Caco-2 (cell line): Measurements from ENCODE around the gene OR51B6. TPM values are rescaled to one million over a fixed set of nuclear protein-coding genes. Genes with fewer than 3 reads are reported as not detected.

Experiments used
- BruUV-seq: library from RNA; stranded (reverse); fragments of 400-500 nt; replicated peaks from 2 replicates; lab custom pipeline; 2021; lab: Mats Ljungman, UMichigan
- CTCF ChIA-PET: fragments of 300-600 bp; sonication (Branson Sonifier 250); formaldehyde crosslinking; loops from one replicate; lab custom pipeline; 2022; ENCODE audit warnings: antibody characterized with exemption; lab: Charles Lee
- POLR2A ChIA-PET: fragments of 300-600 bp; sonication (Branson Sonifier 250); formaldehyde crosslinking; loops from one replicate; lab custom pipeline; 2022; ENCODE audit warnings: antibody characterized with exemption; lab: Charles Lee
- DNase-seq, 2 experiments: peaks; one replicate each; pipeline versions ENCODE4 v3.0.0 to v3.0.0-alpha.2; 2020 to 2022
- H3K27me3 ChIP-seq: replicated peaks from 2 replicates; pipeline ENCODE4 v1.6.0; 2011; ENCODE audit warnings: low read length; ENCODE audit not compliant: control insufficient read depth, insufficient read depth
- H3K36me3 ChIP-seq: 2 replicates; pipeline ENCODE4 v1.5.1; 2011; ENCODE audit warnings: low read length; ENCODE audit not compliant: control insufficient read depth, insufficient read depth
- H3K4me1 ChIP-seq: fragments of 250-450 bp; sonication (Bioruptor Pico); 2 replicates; pipeline ENCODE4 v1.5.1; 2020; ENCODE audit warnings: mild to moderate bottlenecking
- H3K4me3 ChIP-seq: 2 replicates; pipeline ENCODE4 v1.5.1; 2011; ENCODE audit warnings: low read depth, mild to moderate bottlenecking, control low read depth, low read length
- H3K9me3 ChIP-seq: fragments of 250-450 bp; sonication (Bioruptor Pico); 2 replicates; pipeline ENCODE4 v1.5.1; 2020; ENCODE audit warnings: mild to moderate bottlenecking, moderate library complexity
- H3K27ac Mint-ChIP-seq: one replicate; pipeline ENCODE4 v1.8.0; 2022; ENCODE audit warnings: mixed read lengths; ENCODE audit not compliant: unreplicated experiment
- H3K27me3 Mint-ChIP-seq: one replicate; pipeline ENCODE4 v1.8.0; 2022; ENCODE audit warnings: mixed read lengths; ENCODE audit not compliant: insufficient read depth, unreplicated experiment
- H3K36me3 Mint-ChIP-seq: one replicate; pipeline ENCODE4 v1.8.0; 2022; ENCODE audit warnings: mild to moderate bottlenecking, mixed read lengths; ENCODE audit not compliant: insufficient read depth, unreplicated experiment
- H3K4me1 Mint-ChIP-seq: one replicate; pipeline ENCODE4 v1.8.0; 2022; ENCODE audit warnings: low read depth, mixed read lengths; ENCODE audit not compliant: unreplicated experiment
- H3K4me3 Mint-ChIP-seq: one replicate; pipeline ENCODE4 v1.8.0; 2022; ENCODE audit warnings: mild to moderate bottlenecking, moderate library complexity, mixed read lengths; ENCODE audit not compliant: unreplicated experiment
- H3K9me3 Mint-ChIP-seq: one replicate; pipeline ENCODE4 v1.8.0; 2022; ENCODE audit warnings: mixed read lengths; ENCODE audit not compliant: unreplicated experiment
- intact Hi-C: fragments of 100-400 bp; cut with micrococcal nuclease; formaldehyde crosslinking; loops from one replicate; pipeline ENCODE4 v1.10.0; 2022; ENCODE audit not compliant: unreplicated experiment
- total RNA-seq: library from RNA; stranded (reverse); gene quantifications from 2 replicates; pipeline ENCODE4 v1.2.3, GENCODE V29; 2022
- TF ChIP-seq, protein P1 (sequence below), 2 experiments: fragments of 200-600 bp in 1 of 2; IDR thresholded peaks; 1 replicate in 1 of 2; 2 replicates in 1 of 2; pipeline versions ENCODE4 v1.5.1 to v1.8.0; 2011 to 2022; ENCODE audit warnings: antibody characterized with exemption in 1 of 2, control low read depth in 1 of 2, inconsistent platforms in 1 of 2, low read depth in 1 of 2, low read length in 1 of 2, mild to moderate bottlenecking in 1 of 2, moderate library complexity in 1 of 2; ENCODE audit not compliant: insufficient read depth in 1 of 2, severe bottlenecking in 1 of 2, unreplicated experiment in 1 of 2

OR51B6 gene
- total RNA-seq, 1 experiment from 2014 or later: not detected

DNA sequence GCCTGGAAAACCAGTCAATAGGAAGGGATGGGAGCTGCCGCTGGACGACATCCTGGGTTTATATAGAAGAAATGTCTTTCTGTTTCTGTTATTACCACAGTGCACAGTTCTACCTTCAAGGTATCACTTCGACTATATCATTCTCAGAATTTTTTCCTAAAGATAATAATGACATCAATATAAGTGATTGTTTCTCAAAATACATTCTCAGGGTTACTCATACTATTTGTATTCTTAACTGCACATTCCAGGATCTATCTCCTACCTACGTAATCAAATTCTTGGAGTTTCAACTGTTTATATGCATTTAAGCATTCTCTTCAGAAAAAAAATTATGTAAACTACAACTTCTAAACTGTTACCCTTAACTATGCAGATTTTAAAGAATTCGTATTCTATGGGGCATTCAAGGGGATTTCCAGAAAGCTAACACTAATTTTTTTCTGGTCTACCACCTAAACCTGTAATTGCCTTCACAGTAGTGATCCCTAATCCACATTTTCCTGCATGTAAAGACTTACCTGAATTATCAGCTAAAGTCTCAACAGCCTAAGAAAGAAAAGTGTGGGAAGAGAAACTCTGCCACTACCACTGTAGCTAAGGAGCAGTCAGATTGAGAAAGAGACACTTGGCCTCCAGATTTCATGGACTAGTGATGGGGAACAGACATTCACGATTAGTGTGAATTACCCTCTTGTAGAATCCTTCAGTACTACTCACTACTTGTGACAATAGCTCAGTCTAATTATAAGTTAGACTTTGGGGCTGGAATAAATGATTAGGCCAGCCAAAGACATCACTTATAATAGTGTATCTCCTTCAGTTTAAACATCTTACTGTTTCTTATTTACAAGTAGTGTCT, 7.6 kb upstream of the OR51B6 start, which contains the start of gene OR51B5:
TSS of gene OR51B5 (minus strand) at position 51 of the 862 bp plus-strand sequence. CDS start at position 51, 0 bp downstream.
- Mint-ChIP-seq H3K9me3 (no peaks in the 10 kb centered on the region), H3K27ac (no peak within 1 kb of the TSS), H3K4me3 (no peak within 1 kb of the TSS), H3K4me1 (no peaks in the 10 kb centered on the region), H3K36me3 (no peaks in the 10 kb centered on the region), H3K27me3 (peaks cover 3% of the 10 kb centered on the region)
- H3K4me1 ChIP-seq: no peaks in the 10 kb centered on the region
- ChIA-PET POLR2A (no interaction called here), CTCF (no interaction called here)
- no TSS peak for BruUV-seq
- intact Hi-C loops: no loop called here
- H3K36me3 ChIP-seq: no peaks in the 10 kb centered on the region
- no peak within 1 kb of the TSS for H3K4me3 ChIP-seq
- no peak for DNase-seq
- no peaks in the 10 kb centered on the region for H3K9me3 ChIP-seq
- H3K27me3 ChIP-seq: no peaks in the 10 kb centered on the region
- TF ChIP-seq, protein P1, sequence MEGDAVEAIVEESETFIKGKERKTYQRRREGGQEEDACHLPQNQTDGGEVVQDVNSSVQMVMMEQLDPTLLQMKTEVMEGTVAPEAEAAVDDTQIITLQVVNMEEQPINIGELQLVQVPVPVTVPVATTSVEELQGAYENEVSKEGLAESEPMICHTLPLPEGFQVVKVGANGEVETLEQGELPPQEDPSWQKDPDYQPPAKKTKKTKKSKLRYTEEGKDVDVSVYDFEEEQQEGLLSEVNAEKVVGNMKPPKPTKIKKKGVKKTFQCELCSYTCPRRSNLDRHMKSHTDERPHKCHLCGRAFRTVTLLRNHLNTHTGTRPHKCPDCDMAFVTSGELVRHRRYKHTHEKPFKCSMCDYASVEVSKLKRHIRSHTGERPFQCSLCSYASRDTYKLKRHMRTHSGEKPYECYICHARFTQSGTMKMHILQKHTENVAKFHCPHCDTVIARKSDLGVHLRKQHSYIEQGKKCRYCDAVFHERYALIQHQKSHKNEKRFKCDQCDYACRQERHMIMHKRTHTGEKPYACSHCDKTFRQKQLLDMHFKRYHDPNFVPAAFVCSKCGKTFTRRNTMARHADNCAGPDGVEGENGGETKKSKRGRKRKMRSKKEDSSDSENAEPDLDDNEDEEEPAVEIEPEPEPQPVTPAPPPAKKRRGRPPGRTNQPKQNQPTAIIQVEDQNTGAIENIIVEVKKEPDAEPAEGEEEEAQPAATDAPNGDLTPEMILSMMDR (IDR thresholded peaks at IDR 0.05; ENCODE audit: insufficient read depth in 1 of 2, low read depth in 1 of 2, low read length in 1 of 2, severe bottlenecking in 1 of 2, unreplicated experiment in 1 of 2): no peak

DNA sequence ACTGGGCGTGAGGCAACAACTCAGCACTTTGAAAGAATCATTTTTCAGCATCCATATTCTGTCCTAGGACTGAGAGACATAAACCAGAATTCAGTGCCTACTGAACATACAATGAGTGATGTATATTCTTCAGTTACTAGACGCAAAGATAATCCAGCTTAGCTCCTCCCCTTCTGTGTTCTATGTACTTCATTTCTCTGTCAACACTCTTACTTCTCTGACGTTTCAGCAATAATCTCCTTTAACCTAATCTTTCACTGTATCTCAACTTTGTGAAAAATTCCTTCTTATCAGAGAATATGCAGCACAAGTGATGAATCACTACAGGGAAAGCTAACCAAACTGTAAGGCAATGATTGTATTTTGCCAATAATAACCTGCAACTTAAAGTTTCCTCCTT, 5.5 kb upstream of the OR51B6 start:
- H3K4me3 Mint-ChIP-seq: no peak overlapping the region
- no peaks in the 10 kb centered on the region for H3K36me3 Mint-ChIP-seq
- no peaks in the 10 kb centered on the region for H3K27me3 ChIP-seq
- ChIA-PET CTCF (no interaction called here), POLR2A (no interaction called here)
- no peaks in the 10 kb centered on the region for H3K36me3 ChIP-seq
- BruUV-seq: no TSS peak
- no peak overlapping the region for H3K4me3 ChIP-seq
- H3K4me1 ChIP-seq: no peaks in the 10 kb centered on the region
- peaks cover 3% of the 10 kb centered on the region for H3K27me3 Mint-ChIP-seq
- H3K9me3 ChIP-seq: no peaks in the 10 kb centered on the region
- DNase-seq: no peak
- intact Hi-C loops: no loop called here
- H3K27ac Mint-ChIP-seq: no peak overlapping the region
- no peaks in the 10 kb centered on the region for H3K4me1 Mint-ChIP-seq
- TF ChIP-seq, protein P1 (IDR thresholded peaks at IDR 0.05; ENCODE audit: insufficient read depth in 1 of 2, low read depth in 1 of 2, low read length in 1 of 2, severe bottlenecking in 1 of 2, unreplicated experiment in 1 of 2): no peak
- H3K9me3 Mint-ChIP-seq: no peaks in the 10 kb centered on the region

DNA sequence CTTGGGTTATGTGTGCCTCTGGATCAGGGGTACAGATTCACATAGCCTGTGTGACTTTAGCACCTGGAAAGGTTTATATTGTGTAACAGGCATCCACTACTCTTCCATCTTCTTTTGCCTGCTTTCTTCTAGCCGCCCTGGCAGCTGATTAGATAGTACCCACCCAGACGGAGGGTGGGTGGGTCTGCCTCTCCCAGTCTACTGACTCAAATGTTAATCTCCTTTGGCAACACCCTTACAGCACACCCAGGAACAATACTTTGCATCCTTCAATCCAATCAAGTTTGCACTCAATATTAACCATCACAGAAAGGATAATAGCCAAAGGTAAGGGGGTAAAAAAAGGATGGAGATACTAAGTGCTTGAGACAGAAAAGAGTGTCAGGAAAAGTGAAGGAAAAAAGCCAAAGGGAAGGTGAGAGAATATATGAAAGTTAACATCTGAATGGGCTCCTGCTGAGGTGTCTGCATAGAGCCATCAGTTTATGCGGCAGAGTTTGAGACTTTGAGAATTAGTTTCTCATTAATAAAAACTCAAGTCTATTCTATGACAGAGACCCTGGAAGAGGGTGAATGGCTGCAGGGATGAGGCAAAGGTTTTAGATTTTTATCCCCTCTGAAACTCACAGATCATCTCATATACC, 2.6 kb upstream of the OR51B6 start:
- Histone ChIP-seq H3K36me3 (no peaks in the 10 kb centered on the region), H3K4me3 (no peak overlapping the region), H3K4me1 (no peaks in the 10 kb centered on the region), H3K27me3 (no peaks in the 10 kb centered on the region), H3K9me3 (no peaks in the 10 kb centered on the region)
- Mint-ChIP-seq H3K4me1 (no peaks in the 10 kb centered on the region), H3K4me3 (no peak overlapping the region), H3K27me3 (peaks cover 6% of the 10 kb centered on the region), H3K36me3 (no peaks in the 10 kb centered on the region), H3K9me3 (no peaks in the 10 kb centered on the region), H3K27ac (no peak overlapping the region)
- BruUV-seq: no TSS peak
- CTCF ChIA-PET: no interaction called here
- intact Hi-C loops: no loop called here
- DNase-seq: no peak
- TF ChIP-seq, protein P1 (IDR thresholded peaks at IDR 0.05; ENCODE audit: insufficient read depth in 1 of 2, low read depth in 1 of 2, low read length in 1 of 2, severe bottlenecking in 1 of 2, unreplicated experiment in 1 of 2): no peak
- POLR2A ChIA-PET: no interaction called here
